LHCN-M2 (cell line): ENCODE data around the gene BCL2L14. TPM values are rescaled to one million over a fixed set of nuclear protein-coding genes. Genes with fewer than 3 reads are reported as not detected.

Source experiments
- DNase-seq: peaks from one replicate; pipeline ENCODE4 v3.0.0-alpha.2; 2012; ENCODE audit warnings: low read depth
- total RNA-seq: library from RNA; depleted of rRNA; stranded (reverse); fragments of >200 nt; gene quantifications from 2 replicates; pipeline ENCODE4 v1.2.3, GENCODE V29; 2014

The BCL2L14 gene
- total RNA-seq, 1 experiment from 2014 or later = not detected

- DNase-seq = no peak
Observed at GRCh38 chr12:12056951-12057350, 13.8 kb upstream of the BCL2L14 start.

GRCh38 chr12:12064596-12064995, 6.1 kb upstream of the BCL2L14 start:
- DNase-seq = no peak

GRCh38 chr12:12068751-12069150, 2.0 kb upstream of the BCL2L14 start:
- DNase-seq = no peak

- DNase-seq = no peak
Observed at GRCh38 chr12:12069821-12070548, 754 bp upstream of the BCL2L14 start.

- no peak for DNase-seq
Observed at GRCh38 chr12:12072064-12072760, 1.5 kb downstream of the BCL2L14 start.

GRCh38 chr12:12079291-12079690, 8.6 kb downstream of the BCL2L14 start:
- DNase-seq = peak; percentile 20

GRCh38 chr12:12081836-12082497, 11.2 kb downstream of the BCL2L14 start:
- DNase-seq = peak; percentile 52

- no peak for DNase-seq
Observed at GRCh38 chr12:12083688-12084087, 12.9 kb downstream of the BCL2L14 start.

- no peak for DNase-seq
Observed at GRCh38 chr12:12086362-12086761, 15.6 kb downstream of the BCL2L14 start.

GRCh38 chr12:12086973-12087692, 16.4 kb downstream of the BCL2L14 start:
- DNase-seq = no peak

- DNase-seq = no peak
Observed at GRCh38 chr12:12087693-12088034, 16.9 kb downstream of the BCL2L14 start.

GRCh38 chr12:12088147-12088546, 17.4 kb downstream of the BCL2L14 start:
- no peak for DNase-seq

- DNase-seq = no peak
Observed at GRCh38 chr12:12088761-12089160, 18.0 kb downstream of the BCL2L14 start.

GRCh38 chr12:12091071-12091470, 20.3 kb downstream of the BCL2L14 start:
- no peak for DNase-seq

- DNase-seq = no peak
Observed at GRCh38 chr12:12091977-12092663, 21.4 kb downstream of the BCL2L14 start.

- no peak for DNase-seq
Observed at GRCh38 chr12:12094481-12094880, 23.7 kb downstream of the BCL2L14 start.

- no peak for DNase-seq
Observed at GRCh38 chr12:12095021-12095420, 24.3 kb downstream of the BCL2L14 start.

GRCh38 chr12:12097891-12098690, 27.4 kb downstream of the BCL2L14 start:
- no peak for DNase-seq

GRCh38 chr12:12098691-12099015, 27.9 kb downstream of the BCL2L14 start:
- DNase-seq = no peak

- DNase-seq = no peak
Observed at GRCh38 chr12:12099102-12099501, 28.4 kb downstream of the BCL2L14 start.

- DNase-seq = no peak
Observed at GRCh38 chr12:12107678-12108077, 36.9 kb downstream of the BCL2L14 start.
